Measurements from ENCODE around the gene NPC1. TPM values are rescaled to one million over a fixed set of nuclear protein-coding genes. Genes with fewer than 3 reads are reported as not detected.

NPC1 gene
- total RNA-seq, 4 donors from 2014 or later, result 35.7 to 99.4 (median 46.2) TPM

- intact Hi-C loops (cut with DNase I; ENCODE audit: low total_unique reads) (no loop called here), in situ Hi-C loops (cut with MboI; ENCODE audit: low sequenced_read_pairs in 4 of 4) (loop anchor here in 1 of 4 donors (25.0 kb wide), 1 partner anchor 438 kb away; the partner anchor contains the start of gene CABLES1)
- H3K27ac ChIP-seq, result peak overlapping the region in 1 of 4 donors; percentile 58
- H3K9me3 ChIP-seq, result no peaks in the 10 kb centered on the region
- no peaks in the 10 kb centered on the region for H3K27me3 ChIP-seq
- H3K4me3 ChIP-seq, result no peak overlapping the region
- no peak for ATAC-seq
- DNase-seq, result no peak
- TF ChIP-seq POLR2A (IDR thresholded peaks at IDR 0.05) (no peak), CTCF (IDR thresholded peaks at IDR 0.05 in 4 of 5, conservative IDR thresholded peaks at IDR 0.05 in 1 of 5) (no peak)
- peaks cover 24 to 39% of the 10 kb centered on the region in 2 donors for H3K4me1 ChIP-seq
- H3K36me3 ChIP-seq, result peaks cover 0 to 5% of the 10 kb centered on the region in 2 donors
These were observed 11.0 kb downstream of the NPC1 start for GRCh38 chr18:23575309-23575651.

GRCh38 chr18:23574611-23575308 lies 11.5 kb downstream of the NPC1 start:
- Histone ChIP-seq H3K4me3 (no peak overlapping the region), H3K36me3 (peaks cover 0 to 8% of the 10 kb centered on the region in 2 donors), H3K4me1 (peaks cover 24 to 39% of the 10 kb centered on the region in 2 donors), H3K9me3 (no peaks in the 10 kb centered on the region), H3K27me3 (no peaks in the 10 kb centered on the region), H3K27ac (peak overlapping the region; percentile 41 to 59 (median 56))
- intact Hi-C loops (cut with DNase I; ENCODE audit: low total_unique reads), result no loop called here
- DNase-seq (no peak), ATAC-seq (peak in 1 of 2 donors; percentile 20)
- TF ChIP-seq POLR2A (IDR thresholded peaks at IDR 0.05) (no peak), CTCF (IDR thresholded peaks at IDR 0.05 in 4 of 5, conservative IDR thresholded peaks at IDR 0.05 in 1 of 5) (no peak)
- in situ Hi-C loops (cut with MboI; ENCODE audit: low sequenced_read_pairs in 4 of 4), result loop anchor here in 1 of 4 donors (25.0 kb wide), 1 partner anchor 437 kb away; the partner anchor contains the start of gene CABLES1

GRCh38 chr18:23573626-23574431 lies 12.5 kb downstream of the NPC1 start:
- ATAC-seq, result peak; percentile 75 to 76
- peaks cover 0 to 15% of the 10 kb centered on the region in 2 donors for H3K36me3 ChIP-seq
- peaks cover 24 to 35% of the 10 kb centered on the region in 2 donors for H3K4me1 ChIP-seq
- peak overlapping the region; percentile 41 to 59 (median 56) for H3K27ac ChIP-seq
- TF ChIP-seq CTCF (IDR thresholded peaks at IDR 0.05 in 4 of 5, conservative IDR thresholded peaks at IDR 0.05 in 1 of 5) (no peak), POLR2A (IDR thresholded peaks at IDR 0.05) (no peak)
- H3K4me3 ChIP-seq, result no peak overlapping the region
- DNase-seq, result peak in 1 of 2 donors; percentile 45
- in situ Hi-C loops (cut with MboI; ENCODE audit: low sequenced_read_pairs in 4 of 4), result no loop called here
- H3K9me3 ChIP-seq, result no peaks in the 10 kb centered on the region
- H3K27me3 ChIP-seq, result no peaks in the 10 kb centered on the region
- intact Hi-C loops (cut with DNase I; ENCODE audit: low total_unique reads), result no loop called here

GRCh38 chr18:23573020-23573419 lies 13.3 kb downstream of the NPC1 start:
- H3K4me3 ChIP-seq, result no peak overlapping the region
- H3K27ac ChIP-seq, result peak overlapping the region in 3 of 4 donors; percentile 15 to 59 (median 18)
- peaks cover 24 to 35% of the 10 kb centered on the region in 2 donors for H3K4me1 ChIP-seq
- no peak for DNase-seq
- no peaks in the 10 kb centered on the region for H3K9me3 ChIP-seq
- TF ChIP-seq POLR2A (IDR thresholded peaks at IDR 0.05) (no peak), CTCF (IDR thresholded peaks at IDR 0.05 in 4 of 5, conservative IDR thresholded peaks at IDR 0.05 in 1 of 5) (no peak)
- intact Hi-C loops (cut with DNase I; ENCODE audit: low total_unique reads), result no loop called here
- no peaks in the 10 kb centered on the region for H3K27me3 ChIP-seq
- peaks cover 0 to 23% of the 10 kb centered on the region in 2 donors for H3K36me3 ChIP-seq
- peak in 1 of 2 donors; percentile 42 for ATAC-seq
- in situ Hi-C loops (cut with MboI; ENCODE audit: low sequenced_read_pairs in 4 of 4), result no loop called here
